ENCODE data around the gene ATF6.

DNA sequence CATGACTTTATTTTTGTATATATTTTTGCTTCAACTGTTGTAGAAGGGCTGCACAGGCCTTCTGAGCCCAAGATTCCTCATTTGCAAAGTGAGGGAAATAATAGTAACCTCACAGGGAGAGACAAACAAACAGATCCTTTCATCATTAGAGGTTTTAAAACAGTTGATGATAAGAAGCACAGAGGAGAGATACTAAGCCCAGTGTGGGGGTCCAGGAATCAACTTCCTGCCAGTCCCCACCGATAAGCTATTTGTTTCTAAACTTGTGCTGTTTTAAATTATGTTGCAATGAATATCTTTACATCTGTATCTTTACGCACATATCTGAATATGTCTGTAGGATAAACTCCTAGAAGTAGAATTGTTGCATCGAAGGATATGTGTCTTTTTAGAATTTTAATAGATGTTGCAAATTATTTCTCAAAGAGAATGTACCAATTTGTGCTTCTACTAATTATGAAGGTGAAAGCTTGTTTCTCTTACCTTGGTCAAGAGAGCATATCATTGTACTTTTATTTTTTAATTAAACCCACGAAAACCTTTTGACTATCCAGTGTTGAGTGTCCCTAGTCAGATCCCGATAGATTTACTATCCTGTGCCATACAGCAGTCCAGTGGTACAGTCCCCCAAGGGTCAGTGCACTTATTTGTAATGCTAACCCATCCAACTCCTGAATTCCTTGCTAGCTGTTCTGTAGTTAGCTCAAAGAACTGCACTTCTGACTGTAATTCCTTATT is 34.0 kb upstream of the ATF6 start:
- no peak for TF ChIP-seq POLR2A (IDR thresholded peaks at IDR 0.05)
- TF ChIP-seq, protein P1, sequence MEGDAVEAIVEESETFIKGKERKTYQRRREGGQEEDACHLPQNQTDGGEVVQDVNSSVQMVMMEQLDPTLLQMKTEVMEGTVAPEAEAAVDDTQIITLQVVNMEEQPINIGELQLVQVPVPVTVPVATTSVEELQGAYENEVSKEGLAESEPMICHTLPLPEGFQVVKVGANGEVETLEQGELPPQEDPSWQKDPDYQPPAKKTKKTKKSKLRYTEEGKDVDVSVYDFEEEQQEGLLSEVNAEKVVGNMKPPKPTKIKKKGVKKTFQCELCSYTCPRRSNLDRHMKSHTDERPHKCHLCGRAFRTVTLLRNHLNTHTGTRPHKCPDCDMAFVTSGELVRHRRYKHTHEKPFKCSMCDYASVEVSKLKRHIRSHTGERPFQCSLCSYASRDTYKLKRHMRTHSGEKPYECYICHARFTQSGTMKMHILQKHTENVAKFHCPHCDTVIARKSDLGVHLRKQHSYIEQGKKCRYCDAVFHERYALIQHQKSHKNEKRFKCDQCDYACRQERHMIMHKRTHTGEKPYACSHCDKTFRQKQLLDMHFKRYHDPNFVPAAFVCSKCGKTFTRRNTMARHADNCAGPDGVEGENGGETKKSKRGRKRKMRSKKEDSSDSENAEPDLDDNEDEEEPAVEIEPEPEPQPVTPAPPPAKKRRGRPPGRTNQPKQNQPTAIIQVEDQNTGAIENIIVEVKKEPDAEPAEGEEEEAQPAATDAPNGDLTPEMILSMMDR (IDR thresholded peaks at IDR 0.05), result no peak
